Transverse colon (tissue), 4 donors: ENCODE measurements around the gene APBB2.

Experiments
- EP300 ChIP-seq: sonication (generic); formaldehyde crosslinking; IDR thresholded peaks from one replicate; pipeline ENCODE4 v1.6.1; 2017; ENCODE audit warnings: antibody characterized with exemption, low read depth
- POLR2A ChIP-seq: fragments of 450-650 bp; IDR thresholded peaks from one replicate; pipeline ENCODE4 v1.6.1; 2016; ENCODE audit warnings: antibody characterized with exemption, mild to moderate bottlenecking, moderate library complexity
- POLR2AphosphoS5 ChIP-seq, 3 donors: sonication (generic); formaldehyde crosslinking; IDR thresholded peaks; one replicate each; pipeline ENCODE4 v1.6.1; 2016; ENCODE audit warnings: antibody characterized with exemption in 3 of 3
- TF ChIP-seq, protein P1 (sequence below), 5 experiments: fragments of 200-600 bp in 3 of 5; fragments of 450-650 bp in 2 of 5; sonication (generic) in 3 of 5; IDR thresholded peaks; 1 replicate in 2 of 5; 2 replicates in 3 of 5; pipeline ENCODE4 v1.5.1; 2016 to 2017; ENCODE audit warnings: antibody characterized with exemption in 5 of 5, inconsistent platforms in 3 of 5, mild to moderate bottlenecking in 2 of 5, moderate library complexity in 1 of 5

DNA sequence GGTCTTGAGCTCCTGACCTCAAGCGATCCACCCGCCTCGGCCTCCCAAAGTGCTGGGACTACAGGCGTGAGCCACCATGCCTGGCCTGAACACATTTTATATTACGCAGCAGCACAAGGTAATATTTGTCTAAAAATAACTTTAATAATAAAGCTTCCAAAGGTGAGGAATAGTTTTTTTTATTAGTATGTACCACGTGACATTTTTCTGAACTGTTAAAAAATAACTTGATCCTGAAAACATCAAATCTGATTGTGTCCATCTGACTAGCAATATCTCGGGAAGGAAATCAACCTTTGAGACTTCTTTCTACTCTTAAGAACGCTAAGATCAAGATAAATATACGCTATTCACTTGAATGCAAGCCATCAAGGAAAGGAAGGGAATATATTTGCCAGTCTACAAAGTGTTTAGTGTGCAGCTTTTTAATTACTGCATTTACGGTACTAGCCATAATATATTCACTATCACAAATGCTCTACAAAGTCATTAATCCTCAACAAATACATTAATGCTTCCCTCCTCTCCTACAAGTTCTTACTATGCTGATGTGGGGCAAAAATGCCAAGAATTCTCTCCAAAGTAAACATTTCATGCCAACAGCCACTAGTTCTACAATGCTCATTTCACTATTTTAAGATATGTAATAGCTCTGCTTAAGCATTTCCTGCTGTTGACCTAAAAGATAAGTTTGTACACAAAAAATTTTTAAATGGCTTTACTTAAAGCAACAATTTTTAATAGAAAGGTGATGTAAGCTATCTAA lies 143.6 kb downstream of the APBB2 start:
- TF ChIP-seq POLR2AphosphoS5 (IDR thresholded peaks at IDR 0.05) (no peak), POLR2A (no peak), EP300 (no peak)
- TF ChIP-seq, protein P1, sequence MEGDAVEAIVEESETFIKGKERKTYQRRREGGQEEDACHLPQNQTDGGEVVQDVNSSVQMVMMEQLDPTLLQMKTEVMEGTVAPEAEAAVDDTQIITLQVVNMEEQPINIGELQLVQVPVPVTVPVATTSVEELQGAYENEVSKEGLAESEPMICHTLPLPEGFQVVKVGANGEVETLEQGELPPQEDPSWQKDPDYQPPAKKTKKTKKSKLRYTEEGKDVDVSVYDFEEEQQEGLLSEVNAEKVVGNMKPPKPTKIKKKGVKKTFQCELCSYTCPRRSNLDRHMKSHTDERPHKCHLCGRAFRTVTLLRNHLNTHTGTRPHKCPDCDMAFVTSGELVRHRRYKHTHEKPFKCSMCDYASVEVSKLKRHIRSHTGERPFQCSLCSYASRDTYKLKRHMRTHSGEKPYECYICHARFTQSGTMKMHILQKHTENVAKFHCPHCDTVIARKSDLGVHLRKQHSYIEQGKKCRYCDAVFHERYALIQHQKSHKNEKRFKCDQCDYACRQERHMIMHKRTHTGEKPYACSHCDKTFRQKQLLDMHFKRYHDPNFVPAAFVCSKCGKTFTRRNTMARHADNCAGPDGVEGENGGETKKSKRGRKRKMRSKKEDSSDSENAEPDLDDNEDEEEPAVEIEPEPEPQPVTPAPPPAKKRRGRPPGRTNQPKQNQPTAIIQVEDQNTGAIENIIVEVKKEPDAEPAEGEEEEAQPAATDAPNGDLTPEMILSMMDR (IDR thresholded peaks at IDR 0.05) = no peak
